Measurements from ENCODE around the gene XRN1. TPM values are rescaled to one million over a fixed set of nuclear protein-coding genes. Genes with fewer than 3 reads are reported as not detected.

The XRN1 gene
- total and polyA plus RNA-seq, 10 of the 15 experiments (the other 5 are each of a cell fraction or from before 2014, with no cell fraction given) = 1.7 to 38.8 (median 15.5) TPM

DNA sequence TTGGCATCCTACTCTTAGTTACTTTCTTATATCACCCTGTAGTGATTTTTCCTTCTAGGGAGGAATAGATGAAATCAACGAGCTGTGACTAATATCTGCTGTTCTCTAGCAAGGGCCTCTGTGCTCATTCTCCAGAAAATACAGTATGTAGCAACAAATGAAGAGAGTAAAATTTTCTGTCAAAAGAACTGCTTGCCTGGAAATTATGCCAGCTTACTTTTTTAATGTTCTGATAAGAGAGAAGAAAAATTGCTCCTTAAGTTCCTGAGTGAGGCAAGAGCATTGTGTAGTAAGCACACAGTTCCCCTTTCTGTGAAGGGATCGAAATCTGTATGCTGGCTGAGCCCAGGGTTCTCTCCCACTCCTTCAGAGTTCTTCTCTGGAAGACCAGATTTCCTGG lies 171.1 kb downstream of the XRN1 start:
- TF ChIP-seq CHD2 (IDR thresholded peaks at IDR 0.05; ENCODE audit: borderline replicate concordance, low read depth, low read length) (no peak), NFIC (IDR thresholded peaks at IDR 0.05; ENCODE audit: low read depth, low read length) (no peak), NFYB (IDR thresholded peaks at IDR 0.05; ENCODE audit: insufficient read depth, low read depth, low read length) (no peak), EZH2 (IDR thresholded peaks at IDR 0.05; ENCODE audit: borderline replicate concordance, control insufficient read depth, low read depth, low read length) (no peak)
- TF ChIP-seq, protein P1, sequence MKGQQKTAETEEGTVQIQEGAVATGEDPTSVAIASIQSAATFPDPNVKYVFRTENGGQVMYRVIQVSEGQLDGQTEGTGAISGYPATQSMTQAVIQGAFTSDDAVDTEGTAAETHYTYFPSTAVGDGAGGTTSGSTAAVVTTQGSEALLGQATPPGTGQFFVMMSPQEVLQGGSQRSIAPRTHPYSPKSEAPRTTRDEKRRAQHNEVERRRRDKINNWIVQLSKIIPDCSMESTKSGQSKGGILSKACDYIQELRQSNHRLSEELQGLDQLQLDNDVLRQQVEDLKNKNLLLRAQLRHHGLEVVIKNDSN (IDR thresholded peaks at IDR 0.05; ENCODE audit: borderline replicate concordance, extremely low read length, insufficient read depth, low read depth, low read length) = no peak
- POLR2A ChIA-PET = no interaction called here
- Histone ChIP-seq H3K4me3 (no peak overlapping the region), H3K27ac (ENCODE audit: control insufficient read depth, insufficient read depth) (no peak overlapping the region), H3K9ac (ENCODE audit: control insufficient read depth, insufficient read depth, low read length) (no peak overlapping the region), H3K4me2 (ENCODE audit: control insufficient read depth, insufficient read depth) (no peak overlapping the region), H4K20me1 (ENCODE audit: control insufficient read depth, insufficient read depth) (no peaks in the 10 kb centered on the region), H3K79me2 (ENCODE audit: control insufficient read depth, insufficient read depth, low read length) (no peaks in the 10 kb centered on the region), H3K9me3 (replicated peaks; ENCODE audit: control insufficient read depth, insufficient read depth, low read length) (no peaks in the 10 kb centered on the region), H3K4me1 (ENCODE audit: control insufficient read depth, insufficient read depth, low read length) (no peaks in the 10 kb centered on the region; the same call in 1 of the 2 replicates), H3K36me3 (ENCODE audit: control insufficient read depth in 2 of 2, insufficient read depth in 2 of 2, low read length in 1 of 2) (no peaks in the 10 kb centered on the region), H3K27me3 (replicated peaks in 1 of 2; ENCODE audit: control insufficient read depth in 2 of 2, insufficient read depth in 2 of 2, low read length in 1 of 2) (no peaks in the 10 kb centered on the region), H2AFZ (ENCODE audit: control insufficient read depth, low read depth, low read length) (no peak overlapping the region)
- SMC1A ChIA-PET (ENCODE audit: uncharacterized antibody, unreplicated experiment) = interaction anchor here (0.7 to 1.1 kb wide), 2 partner anchors 20 to 148 kb away, joined by 3 read pairs; no protein-coding TSS in a partner anchor
- in situ Hi-C loops (cut with MboI) = no loop called here
- RAD21 ChIA-PET (ENCODE audit: unreplicated experiment) = interaction anchor here (1.4 kb wide), 1 partner anchor 152 kb away, joined by 4 read pairs; no protein-coding TSS in a partner anchor
- ATAC-seq (no peak), FAIRE-seq (no peak), DNase-seq (ENCODE audit: low read depth, low spot score) (no peak)
- BruUV-seq (replicated peaks) = no TSS peak
- intact Hi-C loops (cut with micrococcal nuclease; ENCODE audit: unreplicated experiment) = loop anchor here (5.0 kb wide), 1 partner anchor 814 kb away; no protein-coding TSS in a partner anchor
- 84% methylated on average over 2 of the region's 2 CpGs for WGBS (ENCODE audit: insufficient coverage, insufficient replicate concordance, low lambda C conversion rate, missing lambda C conversion rate)
- CTCF ChIA-PET = interaction anchor here (0.6 to 1.6 kb wide), 3 partner anchors 152 to 254 kb away, joined by 3 to 4 read pairs (median 3); no protein-coding TSS in a partner anchor

DNA sequence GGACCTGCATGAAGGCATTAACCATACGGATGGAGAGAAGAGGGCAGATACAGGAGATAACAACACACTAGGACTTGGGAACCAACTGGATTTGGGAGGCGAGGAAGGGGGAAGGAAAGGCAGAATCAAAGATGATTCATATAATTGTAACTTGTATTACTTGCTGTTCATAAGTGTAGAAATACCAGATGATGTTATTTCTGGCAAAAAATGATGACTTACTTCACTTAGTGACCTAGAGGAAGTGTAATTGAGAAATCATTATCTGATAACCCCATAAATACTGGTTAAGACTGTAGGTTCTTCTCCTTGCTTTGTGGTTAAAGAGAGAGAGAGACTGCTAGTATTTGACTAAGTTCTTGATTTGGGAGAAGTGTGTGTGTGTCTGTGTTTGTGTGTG lies 172.0 kb downstream of the XRN1 start:
- in situ Hi-C loops (cut with MboI) = no loop called here
- FAIRE-seq = no peak
- TF ChIP-seq PAX5 (IDR thresholded peaks at IDR 0.05; ENCODE audit: borderline replicate concordance, low read depth, low read length) (no peak), SREBF2 (IDR thresholded peaks at IDR 0.05; ENCODE audit: low read length) (no peak), ESRRA (IDR thresholded peaks at IDR 0.05; ENCODE audit: low read length) (no peak), CREM (IDR thresholded peaks at IDR 0.05; ENCODE audit: low read depth) (no peak), HDAC2 (IDR thresholded peaks at IDR 0.05) (no peak), SP1 (IDR thresholded peaks at IDR 0.05; ENCODE audit: low read depth, low read length) (no peak), GABPA (IDR thresholded peaks at IDR 0.05; ENCODE audit: low read depth) (no peak), TARDBP (IDR thresholded peaks at IDR 0.05; ENCODE audit: borderline replicate concordance) (no peak), PML (IDR thresholded peaks at IDR 0.05; ENCODE audit: low read length) (no peak), MEF2A (IDR thresholded peaks at IDR 0.05; ENCODE audit: insufficient read depth, low read depth, low read length) (no peak), CHD4 (IDR thresholded peaks at IDR 0.05) (no peak), YY1 (IDR thresholded peaks at IDR 0.05; ENCODE audit: low read depth, low read length) (no peak)
- TF ChIP-seq, protein P2, sequence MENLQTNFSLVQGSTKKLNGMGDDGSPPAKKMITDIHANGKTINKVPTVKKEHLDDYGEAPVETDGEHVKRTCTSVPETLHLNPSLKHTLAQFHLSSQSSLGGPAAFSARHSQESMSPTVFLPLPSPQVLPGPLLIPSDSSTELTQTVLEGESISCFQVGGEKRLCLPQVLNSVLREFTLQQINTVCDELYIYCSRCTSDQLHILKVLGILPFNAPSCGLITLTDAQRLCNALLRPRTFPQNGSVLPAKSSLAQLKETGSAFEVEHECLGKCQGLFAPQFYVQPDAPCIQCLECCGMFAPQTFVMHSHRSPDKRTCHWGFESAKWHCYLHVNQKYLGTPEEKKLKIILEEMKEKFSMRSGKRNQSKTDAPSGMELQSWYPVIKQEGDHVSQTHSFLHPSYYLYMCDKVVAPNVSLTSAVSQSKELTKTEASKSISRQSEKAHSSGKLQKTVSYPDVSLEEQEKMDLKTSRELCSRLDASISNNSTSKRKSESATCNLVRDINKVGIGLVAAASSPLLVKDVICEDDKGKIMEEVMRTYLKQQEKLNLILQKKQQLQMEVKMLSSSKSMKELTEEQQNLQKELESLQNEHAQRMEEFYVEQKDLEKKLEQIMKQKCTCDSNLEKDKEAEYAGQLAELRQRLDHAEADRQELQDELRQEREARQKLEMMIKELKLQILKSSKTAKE (IDR thresholded peaks at IDR 0.05; ENCODE audit: low read depth, poor library complexity, severe bottlenecking) = no peak

More for the DNA sequence above, 172.0 kb downstream of the XRN1 start:
- no peak overlapping the region for H2AFZ ChIP-seq (ENCODE audit: control insufficient read depth, low read depth, low read length)
- ChIA-PET RAD21 (ENCODE audit: unreplicated experiment) (no interaction called here), SMC1A (ENCODE audit: uncharacterized antibody, unreplicated experiment) (no interaction called here), CTCF (no interaction called here), POLR2A (no interaction called here)
- DNase-seq (ENCODE audit: low read depth, low spot score) (no peak), ATAC-seq (no peak)
- no peaks in the 10 kb centered on the region for H3K27me3 ChIP-seq (replicated peaks in 1 of 2; ENCODE audit: control insufficient read depth in 2 of 2, insufficient read depth in 2 of 2, low read length in 1 of 2)
- no peaks in the 10 kb centered on the region for H3K36me3 ChIP-seq (ENCODE audit: control insufficient read depth in 2 of 2, insufficient read depth in 2 of 2, low read length in 1 of 2)
- no peaks in the 10 kb centered on the region; the same call in 1 of the 2 replicates for H3K4me1 ChIP-seq (ENCODE audit: control insufficient read depth, insufficient read depth, low read length)
- WGBS (ENCODE audit: insufficient coverage, insufficient replicate concordance, low lambda C conversion rate, missing lambda C conversion rate) = 100% methylated on average over 2 of the region's 2 CpGs
- no peak overlapping the region for H3K9ac ChIP-seq (ENCODE audit: control insufficient read depth, insufficient read depth, low read length)
- no peaks in the 10 kb centered on the region for H3K9me3 ChIP-seq (replicated peaks; ENCODE audit: control insufficient read depth, insufficient read depth, low read length)
- no TSS peak for BruUV-seq (replicated peaks)
- no peak overlapping the region for H3K4me2 ChIP-seq (ENCODE audit: control insufficient read depth, insufficient read depth)
- intact Hi-C loops (cut with micrococcal nuclease; ENCODE audit: unreplicated experiment) = loop anchor here (5.0 kb wide), 1 partner anchor 814 kb away; no protein-coding TSS in a partner anchor
- no peak overlapping the region for H3K27ac ChIP-seq (ENCODE audit: control insufficient read depth, insufficient read depth)
- no peaks in the 10 kb centered on the region for H4K20me1 ChIP-seq (ENCODE audit: control insufficient read depth, insufficient read depth)
- H3K79me2 ChIP-seq (ENCODE audit: control insufficient read depth, insufficient read depth, low read length) = no peaks in the 10 kb centered on the region
- H3K4me3 ChIP-seq = no peak overlapping the region
